ENCODE data around the gene LUC7L.
"Not testable (repeated sequence)": the region's sequence is repeated elsewhere in the genome, so short reads cannot be mapped to it uniquely, and the experiment has no call there.

The LUC7L gene

GRCh38 chr16:229731-230281, 557 bp upstream of the LUC7L start:
- DNase-seq (ENCODE audit: low read depth) = no peak

GRCh38 chr16:228151-228851, 948 bp downstream of the LUC7L start:
- DNase-seq (ENCODE audit: low read depth) = no peak

- DNase-seq (ENCODE audit: low read depth) = no peak
These were observed 9.2 kb downstream of the LUC7L start for GRCh38 chr16:220021-220420.

- DNase-seq (ENCODE audit: low read depth) = no peak
These were observed 16.2 kb downstream of the LUC7L start for GRCh38 chr16:212999-213398.

- DNase-seq (ENCODE audit: low read depth) = not testable (repeated sequence)
These were observed 17.5 kb downstream of the LUC7L start for GRCh38 chr16:211631-212180.

- DNase-seq (ENCODE audit: low read depth) = not testable (repeated sequence)
These were observed 19.9 kb downstream of the LUC7L start for GRCh38 chr16:209359-209758.

- not testable (repeated sequence) for DNase-seq (ENCODE audit: low read depth)
These were observed 25.2 kb downstream of the LUC7L start for GRCh38 chr16:204046-204445.

GRCh38 chr16:203246-203645, 26.0 kb downstream of the LUC7L start:
- no peak for DNase-seq (ENCODE audit: low read depth)

GRCh38 chr16:200388-200787, 28.9 kb downstream of the LUC7L start:
- DNase-seq (ENCODE audit: low read depth) = no peak

GRCh38 chr16:194516-194915, 34.7 kb downstream of the LUC7L start:
- no peak for DNase-seq (ENCODE audit: low read depth)

GRCh38 chr16:193441-193840, 35.8 kb downstream of the LUC7L start:
- no peak for DNase-seq (ENCODE audit: low read depth)

- DNase-seq (ENCODE audit: low read depth) = no peak
These were observed 36.6 kb downstream of the LUC7L start for GRCh38 chr16:192686-193085.

- no peak for DNase-seq (ENCODE audit: low read depth)
These were observed 37.4 kb downstream of the LUC7L start for GRCh38 chr16:191831-192230.

GRCh38 chr16:189604-190186, 39.6 kb downstream of the LUC7L start:
- no peak for DNase-seq (ENCODE audit: low read depth)

GRCh38 chr16:188674-189073, 40.6 kb downstream of the LUC7L start:
- no peak for DNase-seq (ENCODE audit: low read depth)

GRCh38 chr16:187330-187729, 41.9 kb downstream of the LUC7L start:
- DNase-seq (ENCODE audit: low read depth) = no peak

GRCh38 chr16:185691-186090, 43.6 kb downstream of the LUC7L start:
- no peak for DNase-seq (ENCODE audit: low read depth)

GRCh38 chr16:185213-185612, 44.0 kb downstream of the LUC7L start:
- DNase-seq (ENCODE audit: low read depth) = no peak

GRCh38 chr16:183005-183404, 46.2 kb downstream of the LUC7L start:
- no peak for DNase-seq (ENCODE audit: low read depth)

- DNase-seq (ENCODE audit: low read depth) = peak; percentile 85
These were observed 47.7 kb downstream of the LUC7L start for GRCh38 chr16:181565-182021.

- no peak for DNase-seq (ENCODE audit: low read depth)
These were observed 48.3 kb downstream of the LUC7L start for GRCh38 chr16:180681-181564.

- peak; percentile 21 for DNase-seq (ENCODE audit: low read depth)
These were observed 49.1 kb downstream of the LUC7L start, which contains the start of gene HBQ1 for GRCh38 chr16:180101-180675. TSS of gene HBQ1 (plus strand) at chr16:180459. CDS start at chr16:180487, 28 bp downstream.

Data from stimulated activated CD8-positive, alpha-beta memory T cell treated with anti-CD3 and anti-CD28 coated beads, Interleukin-15, amount 100 ng/mL, for 24 hours (primary cell).